KMS-11 (cell line): ENCODE data around the gene NAPB.

Experiments
- H2AFZ ChIP-seq: fragments of 200-600 bp; sonication (generic); 2 replicates; pipeline ENCODE4 v1.6.1; 2016; ENCODE audit warnings: antibody characterized with exemption, mixed run types, low read depth
- H3K27ac ChIP-seq: fragments of 200-600 bp; sonication (generic); 2 replicates; pipeline ENCODE4 v1.6.1; 2016; ENCODE audit warnings: mild to moderate bottlenecking, mixed run types
- H3K27me3 ChIP-seq: fragments of 200-600 bp; sonication (generic); 2 replicates; pipeline ENCODE4 v1.6.1; 2017; ENCODE audit warnings: mild to moderate bottlenecking, low read depth, mixed run types, moderate library complexity; ENCODE audit not compliant: insufficient read depth
- H3K36me3 ChIP-seq: fragments of 200-600 bp; sonication (generic); 2 replicates; pipeline ENCODE4 v1.6.1; 2017; ENCODE audit warnings: mild to moderate bottlenecking, mixed run types; ENCODE audit not compliant: insufficient read depth
- H3K4me1 ChIP-seq: fragments of 200-600 bp; sonication (generic); 2 replicates; pipeline ENCODE4 v1.6.1; 2016; ENCODE audit warnings: mild to moderate bottlenecking, low read depth, mixed run types; ENCODE audit not compliant: poor library complexity, severe bottlenecking
- H3K4me2 ChIP-seq: fragments of 200-600 bp; sonication (generic); 2 replicates; pipeline ENCODE4 v1.7.0; 2016; ENCODE audit warnings: mild to moderate bottlenecking, mixed run types
- H3K4me3 ChIP-seq: fragments of 200-600 bp; sonication (generic); IDR thresholded peaks from 2 replicates; pipeline ENCODE4 v1.6.1; 2017; ENCODE audit warnings: low read depth, low read length, mixed read lengths; ENCODE audit not compliant: insufficient read depth
- H3K79me2 ChIP-seq: fragments of 200-600 bp; sonication (generic); 2 replicates; pipeline ENCODE4 v1.6.1; 2016; ENCODE audit warnings: low read depth, mixed run types; ENCODE audit not compliant: insufficient read depth
- H3K9ac ChIP-seq: fragments of 200-600 bp; sonication (generic); 2 replicates; pipeline ENCODE4 v1.6.1; 2016; ENCODE audit warnings: mild to moderate bottlenecking, mixed run types
- H4K20me1 ChIP-seq: fragments of 200-600 bp; sonication (generic); 2 replicates; pipeline ENCODE4 v1.6.1; 2016; ENCODE audit warnings: mild to moderate bottlenecking, mixed run types; ENCODE audit not compliant: insufficient read depth
- CTCF ChIP-seq: fragments of 200-600 bp; sonication (generic); conservative IDR thresholded peaks from 2 replicates; pipeline ENCODE4 v1.6.1; 2017; ENCODE audit warnings: low read depth, mild to moderate bottlenecking, antibody characterized with exemption, low read length, moderate library complexity, mixed read lengths

The NAPB gene

GRCh38 chr20:23358563-23358906 lies 62.8 kb downstream of the NAPB start:
- TF ChIP-seq CTCF = no peak
- peak overlapping the region; percentile 51; the same call in 1 of the 2 replicates for H3K4me2 ChIP-seq
- H4K20me1 ChIP-seq = no peaks in the 10 kb centered on the region
- peaks cover 24% of the 10 kb centered on the region for H3K79me2 ChIP-seq
- no peaks in the 10 kb centered on the region for H3K27me3 ChIP-seq
- H3K27ac ChIP-seq = no peak overlapping the region
- no peaks in the 10 kb centered on the region for H3K36me3 ChIP-seq
- H3K9ac ChIP-seq = no peak overlapping the region
- H2AFZ ChIP-seq = peak overlapping the region; percentile 47
- H3K4me1 ChIP-seq = peaks cover 32% of the 10 kb centered on the region
- no peak overlapping the region for H3K4me3 ChIP-seq

- H3K4me1 ChIP-seq = peaks cover 26% of the 10 kb centered on the region
- no peak for TF ChIP-seq CTCF
- peak overlapping the region; percentile 47 for H2AFZ ChIP-seq
- H3K4me3 ChIP-seq = no peak overlapping the region
- peak overlapping the region; percentile 69 for H3K27ac ChIP-seq
- peak overlapping the region; percentile 51; the same call in 1 of the 2 replicates for H3K9ac ChIP-seq
- no peaks in the 10 kb centered on the region for H3K36me3 ChIP-seq
- no peaks in the 10 kb centered on the region for H4K20me1 ChIP-seq
- H3K4me2 ChIP-seq = peak overlapping the region; percentile 71
- H3K27me3 ChIP-seq = no peaks in the 10 kb centered on the region
- peaks cover 24% of the 10 kb centered on the region for H3K79me2 ChIP-seq
These were observed 63.3 kb downstream of the NAPB start for GRCh38 chr20:23357767-23358562.

- peak overlapping the region; percentile 71; the same call in 1 of the 2 replicates for H3K4me2 ChIP-seq
- H3K4me3 ChIP-seq = no peak overlapping the region
These were observed 65.1 kb downstream of the NAPB start for GRCh38 chr20:23356203-23356602.

More at GRCh38 chr20:23356203-23356602, 65.1 kb downstream of the NAPB start:
- no peak overlapping the region for H3K27ac ChIP-seq
- no peaks in the 10 kb centered on the region for H3K27me3 ChIP-seq
- H2AFZ ChIP-seq = no peak overlapping the region
- H3K79me2 ChIP-seq = peaks cover 34% of the 10 kb centered on the region
- no peak for TF ChIP-seq CTCF
- peaks cover 37% of the 10 kb centered on the region for H3K4me1 ChIP-seq
- H4K20me1 ChIP-seq = peaks cover 6% of the 10 kb centered on the region; the same call in 1 of the 2 replicates
- H3K36me3 ChIP-seq = no peaks in the 10 kb centered on the region
- H3K9ac ChIP-seq = no peak overlapping the region
